Measurements from ENCODE around the gene CALHM4. TPM values are rescaled to one million over a fixed set of nuclear protein-coding genes. Genes with fewer than 3 reads are reported as not detected.
A peak's percentile ranks its signal among the peaks of the same experiment; 100 is the strongest.

Gene CALHM4, protein sequence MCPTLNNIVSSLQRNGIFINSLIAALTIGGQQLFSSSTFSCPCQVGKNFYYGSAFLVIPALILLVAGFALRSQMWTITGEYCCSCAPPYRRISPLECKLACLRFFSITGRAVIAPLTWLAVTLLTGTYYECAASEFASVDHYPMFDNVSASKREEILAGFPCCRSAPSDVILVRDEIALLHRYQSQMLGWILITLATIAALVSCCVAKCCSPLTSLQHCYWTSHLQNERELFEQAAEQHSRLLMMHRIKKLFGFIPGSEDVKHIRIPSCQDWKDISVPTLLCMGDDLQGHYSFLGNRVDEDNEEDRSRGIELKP
- not detected for total RNA-seq

DNA sequence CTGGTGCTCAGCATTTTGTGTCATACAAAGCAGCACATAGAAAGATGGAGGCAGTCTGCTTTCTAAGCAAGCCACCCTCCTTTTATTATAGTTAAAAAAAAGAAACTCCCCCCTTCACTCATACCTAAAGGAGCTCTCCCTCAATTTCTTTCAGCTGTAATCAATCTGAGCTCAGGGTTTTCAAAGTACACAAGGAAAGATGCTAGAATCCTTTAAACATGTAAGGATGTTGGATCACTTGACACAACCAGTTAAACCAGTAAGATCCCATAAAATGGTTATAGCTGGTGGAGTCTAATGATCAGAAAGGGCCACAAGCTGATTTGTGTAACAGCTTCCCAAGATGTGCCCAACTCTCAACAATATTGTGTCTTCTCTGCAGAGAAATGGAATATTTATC, at the start of gene CALHM4:
CALHM4 (plus strand) TSS at position 301 of the 400 bp plus-strand sequence; CDS start at position 344, 43 bp downstream.
- Histone ChIP-seq H3K36me3 (no peaks in the 10 kb centered on the region), H3K9me3 (no peaks in the 10 kb centered on the region), H3K27me3 (no peaks in the 10 kb centered on the region), H3K27ac (no peak within 1 kb of the TSS), H3K4me3 (no peak within 1 kb of the TSS), H3K4me1 (peaks cover 0 to 20% of the 10 kb centered on the region in 2 donors)
- no peak for DNase-seq
- intact Hi-C loops (cut with DNase I; ENCODE audit: low total_unique reads) (no loop called here), in situ Hi-C loops (cut with MboI; ENCODE audit: low sequenced_read_pairs in 4 of 4) (no loop called here)
- TF ChIP-seq, protein P1, sequence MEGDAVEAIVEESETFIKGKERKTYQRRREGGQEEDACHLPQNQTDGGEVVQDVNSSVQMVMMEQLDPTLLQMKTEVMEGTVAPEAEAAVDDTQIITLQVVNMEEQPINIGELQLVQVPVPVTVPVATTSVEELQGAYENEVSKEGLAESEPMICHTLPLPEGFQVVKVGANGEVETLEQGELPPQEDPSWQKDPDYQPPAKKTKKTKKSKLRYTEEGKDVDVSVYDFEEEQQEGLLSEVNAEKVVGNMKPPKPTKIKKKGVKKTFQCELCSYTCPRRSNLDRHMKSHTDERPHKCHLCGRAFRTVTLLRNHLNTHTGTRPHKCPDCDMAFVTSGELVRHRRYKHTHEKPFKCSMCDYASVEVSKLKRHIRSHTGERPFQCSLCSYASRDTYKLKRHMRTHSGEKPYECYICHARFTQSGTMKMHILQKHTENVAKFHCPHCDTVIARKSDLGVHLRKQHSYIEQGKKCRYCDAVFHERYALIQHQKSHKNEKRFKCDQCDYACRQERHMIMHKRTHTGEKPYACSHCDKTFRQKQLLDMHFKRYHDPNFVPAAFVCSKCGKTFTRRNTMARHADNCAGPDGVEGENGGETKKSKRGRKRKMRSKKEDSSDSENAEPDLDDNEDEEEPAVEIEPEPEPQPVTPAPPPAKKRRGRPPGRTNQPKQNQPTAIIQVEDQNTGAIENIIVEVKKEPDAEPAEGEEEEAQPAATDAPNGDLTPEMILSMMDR (IDR thresholded peaks at IDR 0.05 in 4 of 5, conservative IDR thresholded peaks at IDR 0.05 in 1 of 5), result no peak
- TF ChIP-seq POLR2A (IDR thresholded peaks at IDR 0.05), result no peak
- no peak for ATAC-seq

DNA sequence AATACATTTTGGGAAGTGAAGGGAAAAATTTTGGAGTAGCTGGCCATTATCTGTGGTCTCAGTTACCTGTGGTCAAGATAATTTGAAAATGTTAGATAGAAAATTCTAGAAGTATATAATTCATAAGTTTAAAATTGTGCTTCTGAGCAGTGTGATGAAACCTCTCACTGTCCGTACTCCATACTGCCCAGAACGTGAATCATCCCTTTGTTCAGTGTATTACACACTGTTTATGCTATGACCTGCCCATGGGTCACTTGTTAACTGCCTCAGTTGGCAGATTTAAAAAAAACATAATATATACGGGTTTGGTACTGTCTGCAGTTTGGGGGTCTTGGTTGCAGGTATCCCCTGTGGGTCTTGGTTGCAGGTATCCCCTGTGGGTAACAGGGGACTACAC, 46.2 kb upstream of the CALHM4 start:
- ATAC-seq (no peak), DNase-seq (no peak)
- in situ Hi-C loops (cut with MboI; ENCODE audit: low sequenced_read_pairs in 4 of 4) (no loop called here), intact Hi-C loops (cut with DNase I; ENCODE audit: low total_unique reads) (no loop called here)
- TF ChIP-seq, protein P1 (IDR thresholded peaks at IDR 0.05 in 4 of 5, conservative IDR thresholded peaks at IDR 0.05 in 1 of 5), result no peak
- no peak for TF ChIP-seq POLR2A (IDR thresholded peaks at IDR 0.05)
- Histone ChIP-seq H3K27ac (no peak overlapping the region), H3K36me3 (no peaks in the 10 kb centered on the region), H3K4me1 (no peaks in the 10 kb centered on the region), H3K27me3 (no peaks in the 10 kb centered on the region), H3K9me3 (no peaks in the 10 kb centered on the region), H3K4me3 (no peak overlapping the region)

DNA sequence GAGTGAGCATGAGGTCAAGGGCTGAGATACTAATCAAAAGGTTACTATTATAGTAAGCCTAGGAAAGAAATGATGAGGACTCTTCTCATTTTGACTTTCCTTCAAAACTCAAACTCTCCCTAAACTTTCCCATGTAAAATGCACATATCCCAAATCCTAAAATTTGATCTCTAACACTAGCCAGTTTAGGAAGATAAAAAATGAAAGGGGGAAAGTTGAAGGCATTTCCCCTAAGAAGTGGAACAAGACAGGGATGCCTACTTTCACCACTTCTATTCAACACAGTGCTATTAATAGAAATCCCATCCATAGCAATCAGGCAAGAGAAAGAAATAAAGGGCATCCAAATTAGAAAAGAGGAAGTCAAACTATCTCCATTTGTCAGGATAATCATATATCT, 45.0 kb upstream of the CALHM4 start:
- TF ChIP-seq, protein P1 (IDR thresholded peaks at IDR 0.05 in 4 of 5, conservative IDR thresholded peaks at IDR 0.05 in 1 of 5), result no peak
- no peak for TF ChIP-seq POLR2A (IDR thresholded peaks at IDR 0.05)
- no peak for ATAC-seq
- intact Hi-C loops (cut with DNase I; ENCODE audit: low total_unique reads) (no loop called here), in situ Hi-C loops (cut with MboI; ENCODE audit: low sequenced_read_pairs in 4 of 4) (no loop called here)
- no peaks in the 10 kb centered on the region for H3K27me3 ChIP-seq
- DNase-seq, result no peak
- H3K4me3 ChIP-seq, result no peak overlapping the region
- no peak overlapping the region for H3K27ac ChIP-seq
- no peaks in the 10 kb centered on the region for H3K4me1 ChIP-seq
- no peaks in the 10 kb centered on the region for H3K9me3 ChIP-seq
- no peaks in the 10 kb centered on the region for H3K36me3 ChIP-seq

DNA sequence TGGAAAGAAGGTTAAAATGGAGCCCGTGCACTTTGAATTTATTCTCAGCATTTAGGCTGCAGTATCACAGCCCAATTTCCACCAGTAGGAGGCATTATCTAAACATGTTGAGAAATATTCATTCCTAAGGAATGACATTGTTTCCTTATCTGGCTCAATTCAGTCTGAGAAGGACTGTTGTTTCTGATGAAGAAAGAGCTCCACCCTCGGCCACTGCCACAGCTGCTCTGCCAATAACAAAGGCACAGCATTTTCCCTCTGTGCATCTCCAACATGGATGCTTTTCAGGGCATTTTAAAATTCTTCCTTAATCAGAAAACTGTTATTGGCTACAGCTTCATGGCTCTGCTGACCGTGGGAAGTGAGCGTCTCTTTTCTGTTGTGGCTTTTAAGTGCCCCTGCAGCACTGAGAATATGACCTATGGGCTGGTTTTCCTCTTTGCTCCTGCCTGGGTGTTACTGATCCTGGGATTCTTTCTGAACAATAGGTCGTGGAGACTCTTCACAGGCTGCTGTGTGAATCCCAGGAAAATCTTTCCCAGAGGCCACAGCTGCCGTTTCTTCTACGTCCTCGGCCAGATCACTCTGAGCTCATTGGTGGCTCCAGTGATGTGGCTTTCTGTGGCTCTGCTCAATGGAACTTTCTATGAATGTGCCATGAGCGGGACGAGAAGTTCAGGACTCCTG, 42.0 kb upstream of the CALHM4 start, which contains the start of gene CALHM5:
CALHM5 (plus strand) TSS at position 216 of the 687 bp plus-strand sequence; CDS start at position 274, 58 bp downstream.
- peak; percentile 91 to 95 for ATAC-seq
- in situ Hi-C loops (cut with MboI; ENCODE audit: low sequenced_read_pairs in 4 of 4) (no loop called here), intact Hi-C loops (cut with DNase I; ENCODE audit: low total_unique reads) (no loop called here)
- Histone ChIP-seq H3K4me1 (no peaks in the 10 kb centered on the region), H3K4me3 (peak within 1 kb of the TSS; percentile 37 to 52 (median 46)), H3K9me3 (no peaks in the 10 kb centered on the region), H3K27me3 (no peaks in the 10 kb centered on the region), H3K27ac (peak within 1 kb of the TSS; percentile 69 to 79 (median 70)), H3K36me3 (no peaks in the 10 kb centered on the region)
- TF ChIP-seq, protein P1 (IDR thresholded peaks at IDR 0.05 in 4 of 5, conservative IDR thresholded peaks at IDR 0.05 in 1 of 5), result peak; percentile 35 to 54 (median 43)
- TF ChIP-seq POLR2A (IDR thresholded peaks at IDR 0.05), result peak in 1 of 2 donors; percentile 14
- DNase-seq, result peak in 1 of 2 donors; percentile 35

All from gastrocnemius medialis (tissue), 4 donors.